DMS114 treated with DMSO at 0.1 percent for 48 hours (cell line): ENCODE measurements around the gene SFTA2.
"Not testable (repeated sequence)": the region's sequence is repeated elsewhere in the genome, so short reads cannot be mapped to it uniquely, and the experiment has no call there.

Source experiments
- DNase-seq: peaks from one replicate; lab custom pipeline; 2025; ENCODE audit not compliant: unreplicated experiment; lab: John Stamatoyannopoulos, UW

SFTA2 gene

GRCh38 chr6:30944051-30944450 is 12.1 kb upstream of the SFTA2 start:
- DNase-seq: no peak

- no peak for DNase-seq
Measured at GRCh38 chr6:30942338-30943060, 10.5 kb upstream of the SFTA2 start.

- no peak for DNase-seq
Measured at GRCh38 chr6:30940361-30940986, 8.5 kb upstream of the SFTA2 start, which contains the start of gene MUCL3. Gene MUCL3, plus strand, starts transcription at chr6:30940973. Its CDS starts 27 bp downstream, at chr6:30941000.

- DNase-seq: no peak
Measured at GRCh38 chr6:30939473-30939872, 7.5 kb upstream of the SFTA2 start.

GRCh38 chr6:30938730-30939129 is 6.8 kb upstream of the SFTA2 start:
- no peak for DNase-seq

- DNase-seq: no peak
Measured at GRCh38 chr6:30937265-30937664, 5.3 kb upstream of the SFTA2 start.

GRCh38 chr6:30935018-30935417 is 3.0 kb upstream of the SFTA2 start:
- DNase-seq: no peak

GRCh38 chr6:30932665-30933365 is 845 bp upstream of the SFTA2 start:
- no peak for DNase-seq

- no peak for DNase-seq
Measured at GRCh38 chr6:30931272-30931671, 698 bp downstream of the SFTA2 start.

- DNase-seq: no peak
Measured at GRCh38 chr6:30930506-30930905, 1.5 kb downstream of the SFTA2 start.

- DNase-seq: no peak
Measured at GRCh38 chr6:30928677-30929076, 3.3 kb downstream of the SFTA2 start.

- not testable (repeated sequence) for DNase-seq
Measured at GRCh38 chr6:30927080-30927479, 4.9 kb downstream of the SFTA2 start.

GRCh38 chr6:30926644-30927043 is 5.3 kb downstream of the SFTA2 start:
- no peak for DNase-seq

- not testable (repeated sequence) for DNase-seq
Measured at GRCh38 chr6:30924040-30924627, 7.8 kb downstream of the SFTA2 start.

- no peak for DNase-seq
Measured at GRCh38 chr6:30922447-30922852, 9.5 kb downstream of the SFTA2 start.

- no peak for DNase-seq
Measured at GRCh38 chr6:30918670-30919069, 13.3 kb downstream of the SFTA2 start.

- DNase-seq: no peak
Measured at GRCh38 chr6:30917487-30917886, 14.5 kb downstream of the SFTA2 start.

- DNase-seq: no peak
Measured at GRCh38 chr6:30917041-30917440, 14.9 kb downstream of the SFTA2 start.

- DNase-seq: peak; percentile 79
Measured at GRCh38 chr6:30915591-30915946, 16.4 kb downstream of the SFTA2 start.

- DNase-seq: no peak
Measured at GRCh38 chr6:30914854-30915590, 16.9 kb downstream of the SFTA2 start.
